Glomerular visceral epithelial cell (primary cell): ENCODE measurements around the gene CTNNBL1.
A peak's percentile ranks its signal among the peaks of the same experiment; 100 is the strongest.

ENCODE experiments used
- DNase-seq: peaks from one replicate; pipeline ENCODE4 v3.0.0-alpha.2; 2016; ENCODE audit errors: extremely low spot score

The CTNNBL1 gene

GRCh38 chr20:37899105-37900045, 205.5 kb downstream of the CTNNBL1 start:
- no peak for DNase-seq

- DNase-seq, result no peak
Observed at GRCh38 chr20:37901240-37901639, 207.4 kb downstream of the CTNNBL1 start.

GRCh38 chr20:37901654-37902503, 208.0 kb downstream of the CTNNBL1 start:
- peak; percentile 22 for DNase-seq

- peak; percentile 41 for DNase-seq
Observed at GRCh38 chr20:37902504-37903313, 208.9 kb downstream of the CTNNBL1 start, which contains the start of gene VSTM2L. TSS of gene VSTM2L (plus strand) at chr20:37903127. CDS start at chr20:37903351, 224 bp downstream.

GRCh38 chr20:37903317-37904007, 209.6 kb downstream of the CTNNBL1 start:
- DNase-seq, result no peak

- no peak for DNase-seq
Observed at GRCh38 chr20:37904008-37904642, 210.3 kb downstream of the CTNNBL1 start.

- DNase-seq, result no peak
Observed at GRCh38 chr20:37904845-37905373, 211.1 kb downstream of the CTNNBL1 start.

- no peak for DNase-seq
Observed at GRCh38 chr20:37905671-37906613, 212.1 kb downstream of the CTNNBL1 start.

- DNase-seq, result no peak
Observed at GRCh38 chr20:37907330-37907676, 213.5 kb downstream of the CTNNBL1 start.

GRCh38 chr20:37907677-37908401, 214.0 kb downstream of the CTNNBL1 start:
- peak; percentile 72 for DNase-seq

- no peak for DNase-seq
Observed at GRCh38 chr20:37911261-37911660, 217.4 kb downstream of the CTNNBL1 start.

GRCh38 chr20:37911838-37912281, 218.0 kb downstream of the CTNNBL1 start:
- DNase-seq, result no peak

- no peak for DNase-seq
Observed at GRCh38 chr20:37912874-37913273, 219.0 kb downstream of the CTNNBL1 start.

GRCh38 chr20:37913567-37914366, 219.9 kb downstream of the CTNNBL1 start:
- no peak for DNase-seq

- no peak for DNase-seq
Observed at GRCh38 chr20:37914367-37914671, 220.5 kb downstream of the CTNNBL1 start.

- no peak for DNase-seq
Observed at GRCh38 chr20:37914672-37915433, 221.0 kb downstream of the CTNNBL1 start.

GRCh38 chr20:37915434-37915787, 221.6 kb downstream of the CTNNBL1 start:
- no peak for DNase-seq
